H1 (cell line): ENCODE measurements around the gene SUMF1. TPM values are rescaled to one million over a fixed set of nuclear protein-coding genes. Genes with fewer than 3 reads are reported as not detected.

Experiments
- CTCF ChIA-PET: fragments of 300-600 bp; sonication (Branson Sonifier 250); formaldehyde crosslinking; loops from one replicate; lab custom pipeline; 2021; ENCODE audit not compliant: partially characterized antibody; lab: Charles Lee
- POLR2A ChIA-PET: fragments of 300-600 bp; sonication (Branson Sonifier 250); formaldehyde crosslinking; loops from one replicate; lab custom pipeline; 2021; ENCODE audit warnings: inconsistent platforms; ENCODE audit not compliant: partially characterized antibody; lab: Charles Lee
- DNase-seq, 2 experiments: peaks; one replicate each; pipeline versions ENCODE4 v3.0.0 to v3.0.0-alpha.2; 2010 to 2022; ENCODE audit warnings: low spot score in 2 of 2, low read depth in 1 of 2, mixed read lengths in 1 of 2
- FAIRE-seq: peaks from 2 replicates; lab custom pipeline; 2011; peaks lifted over from hg19 to GRCh38; lab: Jason Lieb, UNC
- H2AFZ ChIP-seq: 2 replicates; pipeline ENCODE4 v1.8.1; 2012; ENCODE audit warnings: low read length, inconsistent platforms
- H2AK5ac ChIP-seq: 2 replicates; pipeline ENCODE4 v1.6.1; 2013; ENCODE audit warnings: low read depth, low read length
- H2BK120ac ChIP-seq: replicated peaks from 2 replicates; pipeline ENCODE3; 2013; ENCODE audit warnings: low read depth, low read length, inconsistent platforms
- H2BK12ac ChIP-seq: 2 replicates; pipeline ENCODE4 v1.6.1; 2013; ENCODE audit warnings: low read depth, low read length
- H2BK15ac ChIP-seq: 2 replicates; pipeline ENCODE4 v1.6.1; 2013; ENCODE audit warnings: low read length
- H2BK20ac ChIP-seq: 2 replicates; pipeline ENCODE4 v1.6.1; 2013; ENCODE audit warnings: low read length
- H2BK5ac ChIP-seq: 2 replicates; pipeline ENCODE4 v1.6.1; 2013; ENCODE audit warnings: low read depth, low read length
- H3K14ac ChIP-seq: 2 replicates; pipeline ENCODE4 v1.6.1; 2013; ENCODE audit warnings: inconsistent platforms; ENCODE audit not compliant: insufficient read length
- H3K18ac ChIP-seq: 2 replicates; pipeline ENCODE4 v1.6.1; 2013; ENCODE audit warnings: low read length; ENCODE audit errors: extremely low read depth
- H3K23ac ChIP-seq: 2 replicates; pipeline ENCODE4 v1.6.1; 2013; ENCODE audit warnings: inconsistent platforms; ENCODE audit not compliant: insufficient read length
- H3K23me2 ChIP-seq: 2 replicates; pipeline ENCODE4 v1.6.1; 2013; ENCODE audit warnings: low read depth, low read length
- H3K27ac ChIP-seq: 2 replicates; pipeline ENCODE4 v1.6.1; 2011; ENCODE audit warnings: low read depth, low read length, inconsistent platforms
- H3K27me3 ChIP-seq, 4 experiments: replicated peaks in 1 of 4; 1 replicate in 1 of 4; 2 replicates in 3 of 4; pipeline versions ENCODE4 v1.6.1 to v1.8.1; 2011 to 2013; ENCODE audit warnings: low read length in 3 of 4, mild to moderate bottlenecking in 3 of 4, inconsistent platforms in 2 of 4, mixed read lengths in 2 of 4, moderate library complexity in 1 of 4; ENCODE audit not compliant: control insufficient read depth in 3 of 4, insufficient read depth in 3 of 4; ENCODE audit errors: extremely low read depth in 1 of 4
- H3K36me3 ChIP-seq, 4 experiments: 2 replicates each; pipeline versions ENCODE4 v1.6.1 to v1.8.1; 2011 to 2013; ENCODE audit warnings: mild to moderate bottlenecking in 4 of 4, low read length in 3 of 4, moderate library complexity in 2 of 4, control low read depth in 1 of 4, inconsistent platforms in 1 of 4; ENCODE audit not compliant: insufficient read depth in 4 of 4, control insufficient read depth in 2 of 4
- H3K4ac ChIP-seq: replicated peaks from 2 replicates; pipeline ENCODE3; 2013; ENCODE audit warnings: low read length, low read depth, mixed read lengths, inconsistent platforms; ENCODE audit not compliant: insufficient read length
- H3K4me1 ChIP-seq, 4 experiments: replicated peaks in 1 of 4; 1 replicate in 1 of 4; 2 replicates in 3 of 4; pipeline versions ENCODE4 v1.6.1 to v1.8.1; 2011 to 2013; ENCODE audit warnings: low read length in 3 of 4, inconsistent platforms in 2 of 4, mixed read lengths in 1 of 4; ENCODE audit not compliant: insufficient read depth in 4 of 4, control insufficient read depth in 3 of 4
- H3K4me2 ChIP-seq, 2 experiments: 2 replicates each; pipeline versions ENCODE4 v1.6.1 to v1.8.1; 2011 to 2013; ENCODE audit warnings: low read depth in 2 of 2, low read length in 2 of 2, control low read depth in 1 of 2, inconsistent platforms in 1 of 2, mild to moderate bottlenecking in 1 of 2; ENCODE audit not compliant: insufficient read depth in 1 of 2
- H3K4me3 ChIP-seq, 4 experiments: fragments of 200-600, 300-600 bp in 1 of 4; sonication (generic), shearing (Covaris generic), sonication (Bioruptor Twin) in 1 of 4; 2 replicates each; pipeline versions ENCODE4 v1.5.1 to v1.8.1; 2011 to 2016; ENCODE audit warnings: low read length in 4 of 4, low read depth in 3 of 4, control low read depth in 2 of 4, inconsistent platforms in 2 of 4, mild to moderate bottlenecking in 2 of 4, mixed read lengths in 1 of 4, moderate library complexity in 1 of 4; ENCODE audit not compliant: insufficient read depth in 2 of 4; ENCODE audit errors: extremely low read depth in 1 of 4
- H3K56ac ChIP-seq: replicated peaks from 2 replicates; pipeline ENCODE3; 2013; ENCODE audit warnings: low read depth, mild to moderate bottlenecking, mixed read lengths, low read length, inconsistent platforms; ENCODE audit not compliant: insufficient read length
- H3K79me1 ChIP-seq: 2 replicates; pipeline ENCODE4 v1.6.1; 2013; ENCODE audit warnings: low read depth, low read length, control low read depth
- H3K79me2 ChIP-seq, 2 experiments: 2 replicates each; pipeline versions ENCODE4 v1.6.1 to v1.8.1; 2012 to 2013; ENCODE audit warnings: low read length in 2 of 2, mild to moderate bottlenecking in 2 of 2, inconsistent platforms in 1 of 2; ENCODE audit not compliant: insufficient read depth in 2 of 2, control insufficient read depth in 1 of 2
- H3K9ac ChIP-seq, 4 experiments: replicated peaks in 1 of 4; 1 replicate in 1 of 4; 2 replicates in 3 of 4; pipeline versions ENCODE4 v1.6.1 to v1.8.1; 2011 to 2013; ENCODE audit warnings: low read depth in 3 of 4, low read length in 3 of 4, control low read depth in 2 of 4, mild to moderate bottlenecking in 2 of 4, moderate library complexity in 2 of 4, inconsistent platforms in 1 of 4; ENCODE audit errors: extremely low read depth in 1 of 4
- H3K9me3 ChIP-seq, 2 experiments: 2 replicates each; pipeline versions ENCODE4 v1.6.1 to v1.8.1; 2012 to 2013; ENCODE audit warnings: mild to moderate bottlenecking in 2 of 2, moderate library complexity in 2 of 2, control low read depth in 1 of 2, inconsistent platforms in 1 of 2, low read depth in 1 of 2, low read length in 1 of 2, mixed read lengths in 1 of 2; ENCODE audit not compliant: insufficient read depth in 2 of 2
- H4K20me1 ChIP-seq, 2 experiments: replicated peaks in 1 of 2; 2 replicates each; pipeline versions ENCODE3 to v1.8.1; 2011 to 2013; ENCODE audit warnings: inconsistent platforms in 2 of 2, low read length in 2 of 2, mild to moderate bottlenecking in 1 of 2; ENCODE audit not compliant: insufficient read depth in 2 of 2, control insufficient read depth in 1 of 2
- H4K5ac ChIP-seq: 2 replicates; pipeline ENCODE4 v1.6.1; 2013; ENCODE audit warnings: low read length, low read depth, mixed read lengths, inconsistent platforms; ENCODE audit not compliant: insufficient read length
- H4K8ac ChIP-seq: 2 replicates; pipeline ENCODE4 v1.8.0; 2013; ENCODE audit warnings: mild to moderate bottlenecking, moderate library complexity, low read length, inconsistent platforms; ENCODE audit not compliant: insufficient read depth; ENCODE audit errors: extremely low read depth
- H4K91ac ChIP-seq: replicated peaks from 2 replicates; pipeline ENCODE3; 2013; ENCODE audit warnings: low read length, mixed read lengths, inconsistent platforms; ENCODE audit not compliant: insufficient read length
- CBX8 ChIP-seq: fragments of 300-800, 300-1000 bp; sonication (generic); IDR thresholded peaks from 2 replicates; pipeline ENCODE4 v1.7.1; 2016; ENCODE audit warnings: low read depth, low read length, borderline replicate concordance
- CEBPB ChIP-seq: IDR thresholded peaks from 2 replicates; pipeline ENCODE4 v1.6.1; 2012; ENCODE audit warnings: low read depth, low read length
- CHD2 ChIP-seq: IDR thresholded peaks from 2 replicates; pipeline ENCODE4 v1.6.1; 2012; ENCODE audit warnings: low read length, improper control_type of control experiment
- CREB1 ChIP-seq: IDR thresholded peaks from 2 replicates; pipeline ENCODE4 v1.6.1; 2012; ENCODE audit warnings: inconsistent platforms
- CTBP2 ChIP-seq: IDR thresholded peaks from 2 replicates; pipeline ENCODE4 v1.7.0; 2011; ENCODE audit warnings: borderline replicate concordance, mild to moderate bottlenecking, moderate library complexity, mixed read lengths, low read length; ENCODE audit not compliant: insufficient read depth, insufficient read length
- EGR1 ChIP-seq: IDR thresholded peaks from 2 replicates; pipeline ENCODE4 v1.6.1; 2011; ENCODE audit warnings: low read depth, low read length, borderline replicate concordance
- HDAC6 ChIP-seq: IDR thresholded peaks from one replicate; pipeline ENCODE4 v1.7.1; 2012; ENCODE audit warnings: low read depth, mild to moderate bottlenecking, inconsistent platforms, low read length, moderate library complexity
- KDM1A ChIP-seq: fragments of 200-600, 300-600 bp; sonication (generic); IDR thresholded peaks from 2 replicates; pipeline ENCODE4 v1.7.1; 2016; ENCODE audit warnings: mild to moderate bottlenecking, low read length, borderline replicate concordance
- MAFK ChIP-seq: IDR thresholded peaks from 2 replicates; pipeline ENCODE4 v1.6.1; 2012; ENCODE audit warnings: low read depth, mild to moderate bottlenecking, improper control_type of control experiment, low read length
- polyA plus RNA-seq, 7 experiments: library from polyadenylated mRNA; depleted of rRNA in 3 of 7; stranded (reverse) in 5 of 7; unstranded in 2 of 7; fragments of >200 nt in 5 of 7; fragments of 200-250 nt in 2 of 7; gene quantifications; 1 replicate in 5 of 7; 2 replicates in 1 of 7; 4 replicates in 1 of 7; pipeline versions ENCODE4 v1.2.1 to v1.2.3, GENCODE V29; 2011 to 2013; ENCODE audit warnings: missing spikeins in 2 of 7, mixed read lengths in 2 of 7
- total RNA-seq: library from RNA; stranded (reverse); fragmentation: NEBNext Ultra II Directional; extraction: Animal tissue kit (Norgen Biotek cat#: 25700); gene quantifications from 2 replicates; pipeline ENCODE4 v1.2.1, GENCODE V29; 2021
- TF ChIP-seq, protein P1 (sequence below): IDR thresholded peaks from 2 replicates; pipeline ENCODE4 v1.6.1; 2012; ENCODE audit warnings: inconsistent platforms
- TF ChIP-seq, protein P2 (sequence below), 3 experiments: IDR thresholded peaks; 1 replicate in 2 of 3; 2 replicates in 1 of 3; pipeline versions ENCODE4 v1.5.1 to v1.6.1; 2011; ENCODE audit warnings: low read length in 3 of 3, mild to moderate bottlenecking in 3 of 3, inconsistent platforms in 2 of 3, low read depth in 1 of 3, moderate library complexity in 1 of 3; ENCODE audit not compliant: insufficient read depth in 1 of 3; ENCODE audit errors: control extremely low read depth in 1 of 3
- TF ChIP-seq, protein P3 (sequence below): IDR thresholded peaks from 2 replicates; pipeline ENCODE4 v1.6.1; 2011; ENCODE audit warnings: low read length, improper control_type of control experiment

SUMF1 gene
- total and polyA plus RNA-seq, 2 of the 8 experiments (the other 6 are each of a cell fraction or from before 2014, with no cell fraction given): 12.5 to 15.0 TPM

- ChIA-PET CTCF (interaction anchor here (0.5 to 2.5 kb wide), 4 partner anchors 10 to 293 kb away, joined by 3 to 21 read pairs (median 4); no protein-coding TSS in a partner anchor), POLR2A (interaction anchor here (0.7 kb wide), 1 partner anchor 733 kb away, joined by 3 read pairs; no protein-coding TSS in a partner anchor)
- no peak overlapping the region for H3K56ac ChIP-seq
- no peaks in the 10 kb centered on the region for H4K20me1 ChIP-seq
- FAIRE-seq: no peak
- no peak overlapping the region for H2BK20ac ChIP-seq
- H3K27me3 ChIP-seq: no peaks in the 10 kb centered on the region
- H3K23me2 ChIP-seq: no peaks in the 10 kb centered on the region
- H4K8ac ChIP-seq: no peak overlapping the region
- no peak overlapping the region for H2AK5ac ChIP-seq
- H3K9ac ChIP-seq: no peak overlapping the region
- H3K36me3 ChIP-seq: no peaks in the 10 kb centered on the region
- no peak for DNase-seq
- H4K5ac ChIP-seq: no peak overlapping the region
- peaks cover 0 to 6% (median 3%) of the 10 kb centered on the region in 4 experiments; a peak in 3 of 7 replicates for H3K4me1 ChIP-seq
- H3K79me1 ChIP-seq: no peaks in the 10 kb centered on the region
- no peaks in the 10 kb centered on the region for H3K79me2 ChIP-seq
- H2AFZ ChIP-seq: no peak overlapping the region
- no peaks in the 10 kb centered on the region for H3K9me3 ChIP-seq
- no peak overlapping the region for H2BK5ac ChIP-seq
- H3K23ac ChIP-seq: no peak overlapping the region
- H4K91ac ChIP-seq: no peak overlapping the region
- H3K4ac ChIP-seq: no peak overlapping the region
- no peak overlapping the region for H2BK12ac ChIP-seq
- H3K18ac ChIP-seq: no peak overlapping the region
- H3K4me3 ChIP-seq: no peak overlapping the region
- no peak overlapping the region for H2BK15ac ChIP-seq
- H2BK120ac ChIP-seq: no peak overlapping the region
- H3K4me2 ChIP-seq: no peak overlapping the region
- H3K27ac ChIP-seq: no peak overlapping the region
- H3K14ac ChIP-seq: no peak overlapping the region
- TF ChIP-seq, protein P1, sequence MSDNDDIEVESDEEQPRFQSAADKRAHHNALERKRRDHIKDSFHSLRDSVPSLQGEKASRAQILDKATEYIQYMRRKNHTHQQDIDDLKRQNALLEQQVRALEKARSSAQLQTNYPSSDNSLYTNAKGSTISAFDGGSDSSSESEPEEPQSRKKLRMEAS: no peak
- TF ChIP-seq KDM1A: no peak
- TF ChIP-seq CHD2: no peak
- no peak for TF ChIP-seq CTBP2
- TF ChIP-seq CBX8: no peak
- no peak for TF ChIP-seq MAFK
- TF ChIP-seq, protein P2, sequence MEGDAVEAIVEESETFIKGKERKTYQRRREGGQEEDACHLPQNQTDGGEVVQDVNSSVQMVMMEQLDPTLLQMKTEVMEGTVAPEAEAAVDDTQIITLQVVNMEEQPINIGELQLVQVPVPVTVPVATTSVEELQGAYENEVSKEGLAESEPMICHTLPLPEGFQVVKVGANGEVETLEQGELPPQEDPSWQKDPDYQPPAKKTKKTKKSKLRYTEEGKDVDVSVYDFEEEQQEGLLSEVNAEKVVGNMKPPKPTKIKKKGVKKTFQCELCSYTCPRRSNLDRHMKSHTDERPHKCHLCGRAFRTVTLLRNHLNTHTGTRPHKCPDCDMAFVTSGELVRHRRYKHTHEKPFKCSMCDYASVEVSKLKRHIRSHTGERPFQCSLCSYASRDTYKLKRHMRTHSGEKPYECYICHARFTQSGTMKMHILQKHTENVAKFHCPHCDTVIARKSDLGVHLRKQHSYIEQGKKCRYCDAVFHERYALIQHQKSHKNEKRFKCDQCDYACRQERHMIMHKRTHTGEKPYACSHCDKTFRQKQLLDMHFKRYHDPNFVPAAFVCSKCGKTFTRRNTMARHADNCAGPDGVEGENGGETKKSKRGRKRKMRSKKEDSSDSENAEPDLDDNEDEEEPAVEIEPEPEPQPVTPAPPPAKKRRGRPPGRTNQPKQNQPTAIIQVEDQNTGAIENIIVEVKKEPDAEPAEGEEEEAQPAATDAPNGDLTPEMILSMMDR (IDR thresholded peaks at IDR 0.05; ENCODE audit: control extremely low read depth in 1 of 3, insufficient read depth in 1 of 3, low read depth in 1 of 3, low read length in 3 of 3): no peak
- no peak for TF ChIP-seq CEBPB
- TF ChIP-seq, protein P3, sequence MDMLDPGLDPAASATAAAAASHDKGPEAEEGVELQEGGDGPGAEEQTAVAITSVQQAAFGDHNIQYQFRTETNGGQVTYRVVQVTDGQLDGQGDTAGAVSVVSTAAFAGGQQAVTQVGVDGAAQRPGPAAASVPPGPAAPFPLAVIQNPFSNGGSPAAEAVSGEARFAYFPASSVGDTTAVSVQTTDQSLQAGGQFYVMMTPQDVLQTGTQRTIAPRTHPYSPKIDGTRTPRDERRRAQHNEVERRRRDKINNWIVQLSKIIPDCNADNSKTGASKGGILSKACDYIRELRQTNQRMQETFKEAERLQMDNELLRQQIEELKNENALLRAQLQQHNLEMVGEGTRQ: no peak
- TF ChIP-seq CREB1: no peak
- no peak for TF ChIP-seq HDAC6
- no peak for TF ChIP-seq EGR1
These were observed 125.8 kb downstream of the SUMF1 start for GRCh38 chr3:4341336-4341675.
